Loucy (cell line): ENCODE measurements around the gene SELENON.

Experiments used
- H2AFZ ChIP-seq: fragments of 200-600 bp; sonication (generic); 2 replicates; pipeline ENCODE4 v1.6.0; 2016; ENCODE audit warnings: antibody characterized with exemption, mild to moderate bottlenecking, low read length, moderate library complexity
- H3F3A ChIP-seq: fragments of 200-600 bp; 2 replicates; pipeline ENCODE4 v1.6.0; 2016; ENCODE audit warnings: antibody characterized with exemption, low read depth, mild to moderate bottlenecking
- H3K27me3 ChIP-seq: fragments of 200-600 bp; sonication (generic); 2 replicates; pipeline ENCODE4 v1.6.1; 2014; ENCODE audit warnings: low read length, mild to moderate bottlenecking; ENCODE audit not compliant: insufficient read depth, poor library complexity, severe bottlenecking
- H3K36me3 ChIP-seq: fragments of 200-600 bp; sonication (generic); 2 replicates; pipeline ENCODE4 v1.6.1; 2016; ENCODE audit warnings: low read length; ENCODE audit not compliant: insufficient read depth
- H3K4me1 ChIP-seq: fragments of 200-600 bp; sonication (generic); 2 replicates; pipeline ENCODE4 v1.5.1; 2014; ENCODE audit warnings: low read length, mild to moderate bottlenecking; ENCODE audit not compliant: insufficient read depth, poor library complexity, severe bottlenecking
- H3K4me2 ChIP-seq: fragments of 200-600 bp; sonication (generic); 2 replicates; pipeline ENCODE4 v1.6.0; 2014; ENCODE audit warnings: antibody characterized with exemption, low read length, low read depth, mild to moderate bottlenecking; ENCODE audit not compliant: poor library complexity, severe bottlenecking
- H3K4me3 ChIP-seq: fragments of 200-600 bp; sonication (generic); 2 replicates; pipeline ENCODE4 v1.5.1; 2014; ENCODE audit warnings: low read length, mild to moderate bottlenecking, mixed read lengths; ENCODE audit not compliant: poor library complexity, severe bottlenecking
- H3K79me2 ChIP-seq: fragments of 200-600 bp; sonication (generic); 2 replicates; pipeline ENCODE4 v1.6.1; 2014; ENCODE audit warnings: low read length; ENCODE audit not compliant: insufficient read depth
- H3K9ac ChIP-seq: fragments of 200-600 bp; sonication (generic); 2 replicates; pipeline ENCODE4 v1.6.0; 2014; ENCODE audit warnings: mild to moderate bottlenecking, low read depth, low read length, moderate library complexity; ENCODE audit not compliant: poor library complexity, severe bottlenecking
- H3K9me2 ChIP-seq: fragments of 200-600 bp; sonication (generic); replicated peaks from 2 replicates; pipeline ENCODE4 v1.6.1; 2016; ENCODE audit warnings: low read depth, low read length, mixed read lengths
- H3K9me3 ChIP-seq: fragments of 200-600 bp; sonication (generic); 2 replicates; pipeline ENCODE4 v1.6.1; 2014; ENCODE audit warnings: mild to moderate bottlenecking, antibody characterized with exemption, low read length, low read depth; ENCODE audit not compliant: insufficient read depth
- H4K20me1 ChIP-seq: fragments of 200-600 bp; sonication (generic); 2 replicates; pipeline ENCODE4 v1.6.0; 2014; ENCODE audit warnings: antibody characterized with exemption, low read length, mild to moderate bottlenecking; ENCODE audit not compliant: insufficient read depth, poor library complexity, severe bottlenecking
- CTCF ChIP-seq: fragments of 200-600 bp; sonication (generic); conservative IDR thresholded peaks from 2 replicates; pipeline ENCODE4 v1.5.1; 2014; ENCODE audit warnings: mild to moderate bottlenecking, antibody characterized with exemption, low read length
- EZH2phosphoT487 ChIP-seq: fragments of 200-600 bp; IDR thresholded peaks from 2 replicates; pipeline ENCODE4 v1.6.1; 2018; ENCODE audit warnings: antibody characterized with exemption, mild to moderate bottlenecking, moderate library complexity, borderline replicate concordance

SELENON gene

GRCh38 chr1:25757846-25758185 is 42.2 kb upstream of the SELENON start:
- H3K27me3 ChIP-seq, result no peaks in the 10 kb centered on the region
- no peak overlapping the region for H2AFZ ChIP-seq
- peaks cover 18% of the 10 kb centered on the region for H3K4me1 ChIP-seq
- no peaks in the 10 kb centered on the region for H3K9me2 ChIP-seq
- no peaks in the 10 kb centered on the region for H3K9me3 ChIP-seq
- no peak overlapping the region for H3K4me2 ChIP-seq
- H3F3A ChIP-seq, result no peaks in the 10 kb centered on the region
- no peaks in the 10 kb centered on the region for H4K20me1 ChIP-seq
- no peaks in the 10 kb centered on the region for H3K79me2 ChIP-seq
- no peaks in the 10 kb centered on the region for H3K36me3 ChIP-seq
- H3K9ac ChIP-seq, result no peak overlapping the region
- no peak overlapping the region for H3K4me3 ChIP-seq
- TF ChIP-seq EZH2phosphoT487, result no peak
- TF ChIP-seq CTCF, result no peak

- no peak overlapping the region for H2AFZ ChIP-seq
- no peak overlapping the region for H3K9ac ChIP-seq
- no peaks in the 10 kb centered on the region for H4K20me1 ChIP-seq
- H3K9me3 ChIP-seq, result no peaks in the 10 kb centered on the region
- no peaks in the 10 kb centered on the region for H3K36me3 ChIP-seq
- H3K4me2 ChIP-seq, result no peak overlapping the region
- TF ChIP-seq CTCF, result no peak
- no peak for TF ChIP-seq EZH2phosphoT487
- peaks cover 18% of the 10 kb centered on the region for H3K4me1 ChIP-seq
- H3F3A ChIP-seq, result no peaks in the 10 kb centered on the region
- no peaks in the 10 kb centered on the region for H3K9me2 ChIP-seq
- H3K79me2 ChIP-seq, result no peaks in the 10 kb centered on the region
- no peaks in the 10 kb centered on the region for H3K27me3 ChIP-seq
- H3K4me3 ChIP-seq, result no peak overlapping the region
These were observed 41.4 kb upstream of the SELENON start for GRCh38 chr1:25758466-25759070.

GRCh38 chr1:25760122-25760719 is 39.8 kb upstream of the SELENON start:
- Histone ChIP-seq H3K4me3 (no peak overlapping the region), H3K79me2 (no peaks in the 10 kb centered on the region), H4K20me1 (no peaks in the 10 kb centered on the region), H3K9me3 (no peaks in the 10 kb centered on the region), H3K9ac (no peak overlapping the region), H3K4me2 (no peak overlapping the region), H3K4me1 (peaks cover 20% of the 10 kb centered on the region), H3K27me3 (no peaks in the 10 kb centered on the region), H2AFZ (no peak overlapping the region), H3K36me3 (no peaks in the 10 kb centered on the region), H3F3A (no peaks in the 10 kb centered on the region), H3K9me2 (no peaks in the 10 kb centered on the region)
- TF ChIP-seq CTCF (no peak), EZH2phosphoT487 (no peak)
